OCI-LY7 (cell line): ENCODE measurements around the gene CWC27. TPM values are rescaled to one million over a fixed set of nuclear protein-coding genes. Genes with fewer than 3 reads are reported as not detected.

ENCODE experiments used
- BruUV-seq: library from RNA; stranded (reverse); fragments of 400-500 nt; replicated peaks from 2 replicates; lab custom pipeline; 2021; lab: Mats Ljungman, UMichigan
- CTCF ChIA-PET: fragments of 300-600 bp; sonication (Branson Sonifier 250); formaldehyde crosslinking; loops from one replicate; lab custom pipeline; 2022; ENCODE audit warnings: antibody characterized with exemption; ENCODE audit not compliant: unreplicated experiment; lab: Charles Lee
- POLR2A ChIA-PET: fragments of 300-600 bp; sonication (Branson Sonifier 250); formaldehyde crosslinking; loops from one replicate; lab custom pipeline; 2022; ENCODE audit warnings: antibody characterized with exemption; lab: Charles Lee
- DNase-seq: peaks from one replicate; pipeline ENCODE4 v3.0.0-alpha.2; 2015; ENCODE audit warnings: low spot score
- H2AFZ ChIP-seq: fragments of 200-600 bp; sonication (generic), shearing (Covaris generic); 2 replicates; pipeline ENCODE4 v1.6.1; 2014; ENCODE audit warnings: mild to moderate bottlenecking, antibody characterized with exemption, low read length, moderate library complexity
- H3K27ac ChIP-seq: fragments of 200-600 bp; sonication (generic); 2 replicates; pipeline ENCODE4 v1.5.1; 2014; ENCODE audit warnings: mixed run types, low read depth, mild to moderate bottlenecking, moderate library complexity, low read length, inconsistent platforms; ENCODE audit not compliant: poor library complexity, severe bottlenecking
- H3K36me3 ChIP-seq: fragments of 200-600 bp; sonication (generic); 2 replicates; pipeline ENCODE4 v1.6.1; 2014; ENCODE audit warnings: mild to moderate bottlenecking, antibody characterized with exemption, low read length, moderate library complexity, mixed read lengths; ENCODE audit not compliant: insufficient read depth
- H3K4me1 ChIP-seq: fragments of 200-600 bp; sonication (generic); 2 replicates; pipeline ENCODE4 v1.5.1; 2014; ENCODE audit warnings: mild to moderate bottlenecking, low read length; ENCODE audit not compliant: insufficient read depth, poor library complexity, severe bottlenecking
- H3K4me2 ChIP-seq: fragments of 200-600 bp; sonication (generic); 2 replicates; pipeline ENCODE4 v1.6.1; 2014; ENCODE audit warnings: mild to moderate bottlenecking, low read length
- H3K4me3 ChIP-seq: fragments of 200-600 bp; sonication (generic); 2 replicates; pipeline ENCODE4 v1.5.1; 2014; ENCODE audit warnings: mild to moderate bottlenecking, low read depth, low read length; ENCODE audit not compliant: poor library complexity, severe bottlenecking
- H3K79me2 ChIP-seq: fragments of 200-600 bp; sonication (generic); 2 replicates; pipeline ENCODE4 v1.6.1; 2016; ENCODE audit warnings: low read depth, mild to moderate bottlenecking, low read length, moderate library complexity, mixed read lengths; ENCODE audit not compliant: insufficient read depth
- H3K9me2 ChIP-seq: fragments of 200-600 bp; sonication (generic); 2 replicates; pipeline ENCODE4 v1.6.1; 2016; ENCODE audit warnings: mild to moderate bottlenecking, low read length, mixed read lengths; ENCODE audit not compliant: insufficient read depth
- H3K9me3 ChIP-seq: fragments of 200-600 bp; sonication (generic); 2 replicates; pipeline ENCODE4 v1.6.1; 2014; ENCODE audit warnings: mild to moderate bottlenecking, mixed run types, low read length, mixed read lengths
- H4K20me1 ChIP-seq: fragments of 200-600 bp; sonication (generic); 2 replicates; pipeline ENCODE4 v1.6.1; 2014; ENCODE audit warnings: mild to moderate bottlenecking, antibody characterized with exemption, low read length, moderate library complexity, mixed read lengths; ENCODE audit not compliant: insufficient read depth
- CTCF ChIP-seq: fragments of 200-600 bp; sonication (generic); conservative IDR thresholded peaks from 2 replicates; pipeline ENCODE4 v1.5.1; 2014; ENCODE audit warnings: mild to moderate bottlenecking, antibody characterized with exemption, low read length, moderate library complexity, mixed read lengths
- EZH2phosphoT487 ChIP-seq: fragments of 200-600 bp; sonication (generic); IDR thresholded peaks from 2 replicates; pipeline ENCODE4 v1.6.1; 2018; ENCODE audit warnings: low read depth, borderline replicate concordance, mild to moderate bottlenecking, mixed run types, antibody characterized with exemption, low read length, moderate library complexity, mixed read lengths
- intact Hi-C: fragments of 100-400 bp; cut with micrococcal nuclease; formaldehyde crosslinking; loops from one replicate; pipeline ENCODE4 v1.10.0; 2022; ENCODE audit not compliant: unreplicated experiment
- total RNA-seq, 2 experiments: library from RNA; depleted of rRNA in 1 of 2; stranded (reverse); fragments of >200 nt in 1 of 2; shearing (Covaris generic) in 1 of 2; gene quantifications; 2 replicates each; pipeline ENCODE4 v1.2.3, GENCODE V29; 2014 to 2022

The CWC27 gene
- total RNA-seq, 2 experiments from 2014 or later = 15.4 to 33.1 TPM

GRCh38 chr5:65059681-65060598 is 291.2 kb downstream of the CWC27 start:
- CTCF ChIA-PET = interaction anchor here (1.0 to 1.1 kb wide), 3 partner anchors 13 to 44 kb away, joined by 3 to 4 read pairs (median 3); no protein-coding TSS in a partner anchor
- no peaks in the 10 kb centered on the region for H4K20me1 ChIP-seq
- BruUV-seq = no TSS peak
- intact Hi-C loops = loop anchor here (2.0 to 5.0 kb wide), 3 partner anchors 25 to 503 kb away; partner anchors contain the start of genes ADAMTS6, CENPK and PPWD1
- H3K27ac ChIP-seq = peak overlapping the region; percentile 93
- H3K36me3 ChIP-seq = no peaks in the 10 kb centered on the region; the same call in 1 of the 2 replicates
- H3K9me3 ChIP-seq = peaks cover 19% of the 10 kb centered on the region; the same call in 1 of the 2 replicates
- H3K4me1 ChIP-seq = peaks cover 77% of the 10 kb centered on the region
- POLR2A ChIA-PET = interaction anchor here (0.6 to 9.3 kb wide), 10 partner anchors 11 to 502 kb away, joined by 3 to 136 read pairs (median 4); no protein-coding TSS in a partner anchor
- no peaks in the 10 kb centered on the region for H3K9me2 ChIP-seq
- H2AFZ ChIP-seq = peak overlapping the region; percentile 89
- H3K79me2 ChIP-seq = no peaks in the 10 kb centered on the region
- no peak for TF ChIP-seq EZH2phosphoT487
- no peak for TF ChIP-seq CTCF
- peak overlapping the region; percentile 65 for H3K4me2 ChIP-seq
- DNase-seq = peak; percentile 58
- peak overlapping the region; percentile 11 for H3K4me3 ChIP-seq

- Histone ChIP-seq H3K9me3 (peaks cover 7% of the 10 kb centered on the region; the same call in 1 of the 2 replicates), H3K4me2 (peak overlapping the region; percentile 65), H3K4me1 (peaks cover 88% of the 10 kb centered on the region), H3K79me2 (no peaks in the 10 kb centered on the region), H3K36me3 (no peaks in the 10 kb centered on the region; the same call in 1 of the 2 replicates), H3K4me3 (peak overlapping the region; percentile 35), H3K27ac (peak overlapping the region; percentile 93), H3K9me2 (no peaks in the 10 kb centered on the region), H2AFZ (peak overlapping the region; percentile 89; the same call in 1 of the 2 replicates), H4K20me1 (no peaks in the 10 kb centered on the region)
- peak; percentile 97 for DNase-seq
- ChIA-PET CTCF (interaction anchor here (0.7 to 1.1 kb wide), 3 partner anchors 12 to 42 kb away, joined by 3 read pairs; no protein-coding TSS in a partner anchor), POLR2A (interaction anchor here (0.5 to 9.3 kb wide), 13 partner anchors 10 to 501 kb away, joined by 3 to 136 read pairs (median 4); no protein-coding TSS in a partner anchor)
- TSS peak; percentile 73 for BruUV-seq
- TF ChIP-seq CTCF (no peak), EZH2phosphoT487 (no peak)
- intact Hi-C loops = loop anchor here (1.0 to 5.0 kb wide), 4 partner anchors 23 to 501 kb away; partner anchors contain the start of genes ADAMTS6, CENPK and PPWD1
These were observed 292.7 kb downstream of the CWC27 start for GRCh38 chr5:65061250-65061973.
